Measurements from ENCODE around the gene RASGRP3. TPM values are rescaled to one million over a fixed set of nuclear protein-coding genes. Genes with fewer than 3 reads are reported as not detected.

The RASGRP3 gene
- total RNA-seq, 1 experiment from 2014 or later, result 4.6 TPM

DNA sequence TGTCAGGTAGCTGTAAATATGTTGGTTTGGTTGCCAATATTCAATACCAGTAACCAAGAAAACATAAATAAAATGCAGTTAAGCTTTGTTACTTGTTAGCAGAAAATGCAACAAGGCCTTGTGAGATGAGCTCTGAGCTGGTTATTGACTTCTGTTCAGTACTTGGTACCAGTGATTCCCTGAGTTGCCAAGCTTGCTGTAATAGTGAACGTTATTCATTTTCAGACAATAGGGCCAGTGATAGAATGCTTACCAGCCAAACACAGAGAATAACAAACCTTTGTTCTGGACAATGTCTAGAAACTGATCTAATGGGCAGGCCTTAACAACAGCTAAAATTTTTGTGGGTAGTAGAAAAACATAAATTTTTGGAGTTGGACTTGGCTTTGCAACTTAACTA lies 29.5 kb downstream of the RASGRP3 start:
- Mint-ChIP-seq H3K9me3 (ENCODE audit: low read depth, unreplicated experiment) (no peaks in the 10 kb centered on the region), H3K27me3 (ENCODE audit: unreplicated experiment) (no peaks in the 10 kb centered on the region), H3K27ac (ENCODE audit: unreplicated experiment) (no peak overlapping the region), H3K4me1 (ENCODE audit: low read depth, unreplicated experiment) (no peaks in the 10 kb centered on the region), H3K4me3 (ENCODE audit: low read depth, unreplicated experiment) (no peak overlapping the region), H3K36me3 (ENCODE audit: insufficient read depth, unreplicated experiment) (no peaks in the 10 kb centered on the region)
- CTCF ChIA-PET, result interaction anchor here (0.6 kb wide), 1 partner anchor 77 kb away, joined by 3 read pairs; no protein-coding TSS in a partner anchor
- intact Hi-C loops (cut with micrococcal nuclease; ENCODE audit: unreplicated experiment), result no loop called here
- TF ChIP-seq, protein P1, sequence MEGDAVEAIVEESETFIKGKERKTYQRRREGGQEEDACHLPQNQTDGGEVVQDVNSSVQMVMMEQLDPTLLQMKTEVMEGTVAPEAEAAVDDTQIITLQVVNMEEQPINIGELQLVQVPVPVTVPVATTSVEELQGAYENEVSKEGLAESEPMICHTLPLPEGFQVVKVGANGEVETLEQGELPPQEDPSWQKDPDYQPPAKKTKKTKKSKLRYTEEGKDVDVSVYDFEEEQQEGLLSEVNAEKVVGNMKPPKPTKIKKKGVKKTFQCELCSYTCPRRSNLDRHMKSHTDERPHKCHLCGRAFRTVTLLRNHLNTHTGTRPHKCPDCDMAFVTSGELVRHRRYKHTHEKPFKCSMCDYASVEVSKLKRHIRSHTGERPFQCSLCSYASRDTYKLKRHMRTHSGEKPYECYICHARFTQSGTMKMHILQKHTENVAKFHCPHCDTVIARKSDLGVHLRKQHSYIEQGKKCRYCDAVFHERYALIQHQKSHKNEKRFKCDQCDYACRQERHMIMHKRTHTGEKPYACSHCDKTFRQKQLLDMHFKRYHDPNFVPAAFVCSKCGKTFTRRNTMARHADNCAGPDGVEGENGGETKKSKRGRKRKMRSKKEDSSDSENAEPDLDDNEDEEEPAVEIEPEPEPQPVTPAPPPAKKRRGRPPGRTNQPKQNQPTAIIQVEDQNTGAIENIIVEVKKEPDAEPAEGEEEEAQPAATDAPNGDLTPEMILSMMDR (IDR thresholded peaks at IDR 0.05; ENCODE audit: unreplicated experiment), result no peak
- BruUV-seq (replicated peaks), result no TSS peak
- DNase-seq, result no peak

DNA sequence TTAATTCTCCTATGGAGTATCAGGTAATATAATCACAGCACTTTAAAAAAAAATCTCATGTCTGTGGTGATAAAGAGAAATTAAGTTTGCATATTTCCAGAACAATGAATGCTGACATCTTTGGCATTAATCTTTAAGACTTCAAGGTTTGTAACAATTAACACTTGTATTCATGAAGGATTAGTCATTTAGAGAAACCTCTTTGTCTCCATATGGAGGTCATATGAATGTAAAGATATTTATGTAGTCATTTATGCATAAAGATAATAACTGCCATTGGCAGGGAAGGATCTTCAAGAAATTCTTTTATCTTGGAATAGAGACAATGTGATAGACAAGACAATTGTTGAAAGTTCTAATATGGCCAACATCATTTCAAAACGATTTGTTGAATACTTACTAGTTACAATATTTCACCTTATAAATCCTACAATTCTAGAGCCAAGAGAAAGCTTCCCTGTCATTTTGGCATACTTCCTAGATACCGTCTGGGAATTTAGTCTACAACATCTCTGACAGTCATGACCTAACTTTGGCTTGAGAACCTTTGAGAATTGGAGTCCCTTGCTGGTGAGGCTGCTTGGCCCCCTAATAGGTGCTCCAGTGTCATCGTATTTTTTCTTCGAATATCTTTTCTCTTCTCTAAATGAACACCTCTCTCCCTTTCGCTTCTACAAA lies 33.6 kb downstream of the RASGRP3 start:
- no TSS peak for BruUV-seq (replicated peaks)
- no peak overlapping the region for H3K4me3 Mint-ChIP-seq (ENCODE audit: low read depth, unreplicated experiment)
- no peak overlapping the region for H3K27ac Mint-ChIP-seq (ENCODE audit: unreplicated experiment)
- H3K9me3 Mint-ChIP-seq (ENCODE audit: low read depth, unreplicated experiment), result no peaks in the 10 kb centered on the region
- TF ChIP-seq, protein P1 (IDR thresholded peaks at IDR 0.05; ENCODE audit: unreplicated experiment), result no peak
- DNase-seq, result no peak
- no peaks in the 10 kb centered on the region for H3K27me3 Mint-ChIP-seq (ENCODE audit: unreplicated experiment)
- H3K4me1 Mint-ChIP-seq (ENCODE audit: low read depth, unreplicated experiment), result no peaks in the 10 kb centered on the region
- H3K36me3 Mint-ChIP-seq (ENCODE audit: insufficient read depth, unreplicated experiment), result no peaks in the 10 kb centered on the region
- CTCF ChIA-PET, result no interaction called here
- intact Hi-C loops (cut with micrococcal nuclease; ENCODE audit: unreplicated experiment), result no loop called here

DNA sequence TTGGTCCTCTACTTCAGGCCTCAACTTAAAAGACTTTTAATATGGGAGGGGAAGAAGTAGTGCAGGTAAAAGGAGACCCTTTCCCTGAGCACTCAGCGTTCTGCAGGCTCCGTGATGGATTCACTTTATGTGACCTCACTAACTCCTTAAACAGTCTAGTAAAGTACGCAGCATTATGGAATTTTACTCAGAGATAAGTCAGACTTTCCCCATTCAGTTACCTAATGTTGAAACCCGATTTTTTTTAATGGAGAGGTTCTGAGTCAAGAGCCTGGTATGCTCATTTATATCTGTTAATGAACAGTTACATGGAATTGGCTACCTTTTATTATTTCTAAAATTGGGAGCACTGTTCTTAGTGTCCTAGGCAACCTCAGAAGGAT lies 34.1 kb downstream of the RASGRP3 start:
- H3K27ac Mint-ChIP-seq (ENCODE audit: unreplicated experiment), result no peak overlapping the region
- no peaks in the 10 kb centered on the region for H3K36me3 Mint-ChIP-seq (ENCODE audit: insufficient read depth, unreplicated experiment)
- no peaks in the 10 kb centered on the region for H3K9me3 Mint-ChIP-seq (ENCODE audit: low read depth, unreplicated experiment)
- no peaks in the 10 kb centered on the region for H3K4me1 Mint-ChIP-seq (ENCODE audit: low read depth, unreplicated experiment)
- TF ChIP-seq, protein P1 (IDR thresholded peaks at IDR 0.05; ENCODE audit: unreplicated experiment), result no peak
- CTCF ChIA-PET, result no interaction called here
- intact Hi-C loops (cut with micrococcal nuclease; ENCODE audit: unreplicated experiment), result no loop called here
- no peak for DNase-seq
- H3K27me3 Mint-ChIP-seq (ENCODE audit: unreplicated experiment), result no peaks in the 10 kb centered on the region
- BruUV-seq (replicated peaks), result no TSS peak
- H3K4me3 Mint-ChIP-seq (ENCODE audit: low read depth, unreplicated experiment), result no peak overlapping the region

DNA sequence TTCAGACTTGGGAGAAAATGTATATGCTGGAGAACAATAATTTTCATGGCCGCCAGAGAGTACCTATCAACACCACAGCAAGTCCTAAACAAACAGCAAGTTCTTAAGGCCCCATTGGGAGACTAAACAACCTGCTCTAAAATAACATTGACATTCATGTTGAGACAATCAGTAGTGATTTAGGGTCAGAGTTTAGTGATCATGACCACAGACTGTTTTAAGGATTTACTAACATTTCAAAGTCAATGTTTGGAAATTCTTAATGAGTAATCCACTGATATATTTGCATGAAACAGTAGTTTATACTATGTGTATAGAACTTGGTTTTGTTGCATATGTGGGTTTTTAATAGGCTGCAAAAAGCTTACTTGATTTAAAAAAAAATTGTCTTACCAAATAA lies 34.7 kb downstream of the RASGRP3 start:
- no TSS peak for BruUV-seq (replicated peaks)
- Mint-ChIP-seq H3K4me1 (ENCODE audit: low read depth, unreplicated experiment) (no peaks in the 10 kb centered on the region), H3K27ac (ENCODE audit: unreplicated experiment) (no peak overlapping the region), H3K27me3 (ENCODE audit: unreplicated experiment) (no peaks in the 10 kb centered on the region), H3K36me3 (ENCODE audit: insufficient read depth, unreplicated experiment) (no peaks in the 10 kb centered on the region), H3K9me3 (ENCODE audit: low read depth, unreplicated experiment) (no peaks in the 10 kb centered on the region), H3K4me3 (ENCODE audit: low read depth, unreplicated experiment) (no peak overlapping the region)
- intact Hi-C loops (cut with micrococcal nuclease; ENCODE audit: unreplicated experiment), result no loop called here
- no peak for DNase-seq
- CTCF ChIA-PET, result no interaction called here
- TF ChIP-seq, protein P1 (IDR thresholded peaks at IDR 0.05; ENCODE audit: unreplicated experiment), result no peak

Measured in Calu3 (cell line).